Stimulated activated effector memory CD8-positive, alpha-beta T cell treated with anti-CD3 and anti-CD28 coated beads, Interleukin-12 subunit alpha, Interleukin-12 subunit beta, amount 100 ng/mL, for 72 hours (primary cell): ENCODE results near the gene NOS3.
"Not testable (repeated sequence)": the region's sequence is repeated elsewhere in the genome, so short reads cannot be mapped to it uniquely, and the experiment has no call there.

Experiments used
- ATAC-seq: fragments of 150-1000 bp; cut with Tn5 transposase; 2 replicates; pipeline ENCODE4 v1.10.0; 2021
- DNase-seq, 2 donors: peaks; one replicate each; pipeline ENCODE4 v3.0.0; 2021 to 2022; ENCODE audit warnings: low spot score in 2 of 2
- H3K27ac Mint-ChIP-seq: one replicate; pipeline ENCODE4 v1.8.0; 2022; ENCODE audit warnings: mild to moderate bottlenecking, mixed read lengths
- H3K36me3 Mint-ChIP-seq: one replicate; pipeline ENCODE4 v1.8.0; 2022; ENCODE audit warnings: mild to moderate bottlenecking, mixed read lengths
- H3K4me1 Mint-ChIP-seq: one replicate; pipeline ENCODE4 v1.8.0; 2022; ENCODE audit warnings: mixed read lengths
- H3K4me3 Mint-ChIP-seq: one replicate; pipeline ENCODE4 v1.8.0; 2022; ENCODE audit warnings: mild to moderate bottlenecking, mixed read lengths
- H3K9me3 Mint-ChIP-seq: one replicate; pipeline ENCODE4 v1.8.0; 2022; ENCODE audit warnings: mixed read lengths

Gene NOS3

DNA sequence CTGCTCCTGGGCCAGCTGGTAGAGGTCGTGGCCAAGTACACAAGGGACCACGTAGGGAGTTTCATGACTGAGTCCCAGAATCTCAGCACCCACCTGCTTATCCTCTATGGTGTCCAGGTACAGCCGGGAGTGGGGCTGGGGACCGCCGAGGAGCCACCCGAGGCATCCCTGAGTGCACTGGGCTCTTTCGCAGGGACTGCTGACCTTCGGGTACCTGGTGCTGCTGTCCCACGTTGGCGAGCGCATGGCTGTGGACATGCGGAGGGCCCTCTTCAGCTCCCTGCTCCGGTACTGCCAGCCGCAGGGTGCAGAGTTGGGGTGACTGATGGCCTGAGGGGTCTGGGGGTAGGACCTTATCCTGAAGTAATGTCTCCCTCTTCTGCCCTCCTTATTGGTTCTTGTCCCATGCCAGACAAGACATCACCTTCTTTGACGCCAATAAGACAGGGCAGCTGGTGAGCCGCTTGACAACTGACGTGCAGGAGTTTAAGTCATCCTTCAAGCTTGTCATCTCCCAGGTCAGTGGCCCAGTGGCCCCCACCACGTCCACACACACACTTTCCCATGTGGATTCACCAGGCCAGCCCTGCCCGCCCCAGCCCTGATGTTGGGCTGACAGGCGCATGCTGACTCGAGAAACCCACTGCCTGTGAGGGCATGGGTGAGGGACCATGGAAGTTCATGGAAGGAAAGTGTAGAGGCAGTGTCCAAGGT lies 43.7 kb downstream of the NOS3 start:
- ATAC-seq (no peak), DNase-seq (no peak)
- Mint-ChIP-seq H3K36me3 (peaks cover 38% of the 10 kb centered on the region), H3K27ac (no peak overlapping the region), H3K9me3 (no peaks in the 10 kb centered on the region), H3K4me3 (no peak overlapping the region), H3K4me1 (peaks cover 11% of the 10 kb centered on the region)

GRCh38 chr7:151035026-151035717 lies 44.4 kb downstream of the NOS3 start:
- DNase-seq (no peak), ATAC-seq (no peak)
- Mint-ChIP-seq H3K4me1 (peaks cover 18% of the 10 kb centered on the region), H3K4me3 (no peak overlapping the region), H3K9me3 (no peaks in the 10 kb centered on the region), H3K36me3 (peaks cover 39% of the 10 kb centered on the region), H3K27ac (peak overlapping the region; percentile 70)

DNA sequence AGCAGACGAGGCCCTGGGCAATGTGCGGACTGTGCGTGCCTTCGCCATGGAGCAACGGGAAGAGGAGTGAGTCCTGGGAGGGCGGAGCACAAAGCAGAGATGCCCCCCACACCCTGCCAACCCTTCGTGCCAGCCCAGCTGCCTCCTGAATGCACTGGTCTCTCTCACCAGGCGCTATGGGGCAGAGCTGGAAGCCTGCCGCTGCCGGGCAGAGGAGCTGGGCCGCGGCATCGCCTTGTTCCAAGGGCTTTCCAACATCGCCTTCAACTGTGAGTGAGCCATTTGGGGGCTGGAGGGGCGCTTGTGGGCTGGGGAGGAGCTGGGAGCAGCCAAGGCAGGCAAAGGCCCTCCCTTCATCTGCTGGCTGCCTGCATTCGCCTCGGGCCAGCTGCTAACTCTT lies 45.1 kb downstream of the NOS3 start:
- Mint-ChIP-seq H3K9me3 (no peaks in the 10 kb centered on the region), H3K4me1 (peaks cover 21% of the 10 kb centered on the region), H3K4me3 (no peak overlapping the region), H3K36me3 (peaks cover 34% of the 10 kb centered on the region), H3K27ac (peak overlapping the region; percentile 70)
- no peak for ATAC-seq
- DNase-seq = no peak

GRCh38 chr7:151038951-151039849 lies 48.4 kb downstream of the NOS3 start:
- Mint-ChIP-seq H3K9me3 (no peaks in the 10 kb centered on the region), H3K4me3 (peak overlapping the region; percentile 56), H3K27ac (peak overlapping the region; percentile 97), H3K36me3 (peaks cover 24% of the 10 kb centered on the region), H3K4me1 (peaks cover 21% of the 10 kb centered on the region)
- ATAC-seq (peak; percentile 96), DNase-seq (peak; percentile 70 to 83)

DNA sequence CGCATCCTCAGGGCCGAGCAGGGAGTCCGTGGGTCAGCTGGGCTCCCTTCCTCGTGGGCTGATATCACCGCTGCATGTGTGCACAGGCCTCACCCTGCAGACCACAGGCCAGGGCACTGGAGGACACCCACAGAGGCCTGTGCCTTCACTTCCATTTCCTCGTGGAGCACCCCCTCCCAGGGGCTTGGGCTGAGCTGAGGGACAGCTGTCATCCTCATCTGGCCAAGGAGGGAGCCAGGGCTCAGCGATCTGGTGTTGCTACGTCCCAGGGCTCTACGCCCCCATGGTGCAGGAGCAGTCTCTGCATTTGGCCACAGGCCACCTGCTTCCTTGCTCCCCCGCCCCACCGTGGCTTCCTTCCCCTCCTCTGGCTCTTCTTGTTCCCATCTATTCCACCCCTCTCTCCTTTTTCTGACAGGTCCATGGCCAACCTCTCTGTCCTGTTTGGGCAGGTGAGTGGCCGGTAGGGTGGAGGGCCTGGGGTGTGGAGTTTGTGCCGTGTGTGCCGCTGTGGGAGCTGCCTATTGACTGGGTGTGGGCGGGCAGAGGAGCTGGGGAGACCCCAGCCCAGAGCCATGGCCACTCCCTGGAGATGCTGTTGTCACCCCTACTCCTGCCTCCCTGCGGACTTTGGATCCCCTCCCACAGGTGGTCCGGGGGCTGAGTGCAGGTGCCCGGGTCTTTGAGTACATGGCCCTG lies 49.2 kb downstream of the NOS3 start:
- H3K4me1 Mint-ChIP-seq = peaks cover 21% of the 10 kb centered on the region
- H3K9me3 Mint-ChIP-seq = no peaks in the 10 kb centered on the region
- ATAC-seq = no peak
- H3K4me3 Mint-ChIP-seq = peak overlapping the region; percentile 56
- H3K36me3 Mint-ChIP-seq = peaks cover 28% of the 10 kb centered on the region
- peak overlapping the region; percentile 97 for H3K27ac Mint-ChIP-seq
- no peak for DNase-seq

DNA sequence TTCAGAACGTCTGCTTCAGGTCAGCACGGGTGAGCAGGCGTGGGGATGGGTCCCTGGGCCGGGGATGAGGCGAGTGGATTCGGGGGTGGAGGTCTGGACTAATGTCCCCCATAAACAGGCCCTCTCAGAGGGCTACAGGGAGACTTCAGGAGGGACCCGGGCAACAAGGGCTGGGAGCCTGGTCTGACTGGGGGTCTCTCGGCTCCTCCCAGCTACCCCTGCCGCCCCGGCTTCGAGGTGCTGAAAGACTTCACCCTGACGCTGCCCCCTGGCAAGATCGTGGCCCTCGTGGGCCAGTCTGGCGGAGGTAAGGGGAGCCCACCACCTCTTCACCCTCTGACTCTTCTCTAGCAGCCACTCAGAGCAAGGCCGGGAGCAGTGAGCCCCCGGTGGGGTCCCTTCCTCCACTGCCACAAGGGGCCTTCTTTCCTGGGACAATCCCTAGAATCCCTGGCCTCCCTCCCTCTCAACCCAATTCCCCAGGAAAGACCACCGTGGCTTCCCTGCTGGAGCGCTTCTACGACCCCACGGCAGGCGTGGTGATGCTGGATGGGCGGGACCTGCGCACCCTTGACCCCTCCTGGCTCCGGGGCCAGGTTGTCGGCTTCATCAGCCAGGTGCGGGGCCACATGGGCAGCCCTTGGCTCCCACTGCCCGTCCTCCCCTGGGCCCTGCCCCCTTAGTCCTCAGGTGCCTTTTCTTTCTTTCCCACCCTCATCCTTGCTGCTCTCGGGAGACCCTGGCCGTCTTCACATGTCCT lies 50.0 kb downstream of the NOS3 start:
- Mint-ChIP-seq H3K4me3 (no peak overlapping the region), H3K36me3 (peaks cover 28% of the 10 kb centered on the region), H3K9me3 (no peaks in the 10 kb centered on the region), H3K4me1 (peaks cover 21% of the 10 kb centered on the region), H3K27ac (peak overlapping the region; percentile 78)
- ATAC-seq (no peak), DNase-seq (no peak)

DNA sequence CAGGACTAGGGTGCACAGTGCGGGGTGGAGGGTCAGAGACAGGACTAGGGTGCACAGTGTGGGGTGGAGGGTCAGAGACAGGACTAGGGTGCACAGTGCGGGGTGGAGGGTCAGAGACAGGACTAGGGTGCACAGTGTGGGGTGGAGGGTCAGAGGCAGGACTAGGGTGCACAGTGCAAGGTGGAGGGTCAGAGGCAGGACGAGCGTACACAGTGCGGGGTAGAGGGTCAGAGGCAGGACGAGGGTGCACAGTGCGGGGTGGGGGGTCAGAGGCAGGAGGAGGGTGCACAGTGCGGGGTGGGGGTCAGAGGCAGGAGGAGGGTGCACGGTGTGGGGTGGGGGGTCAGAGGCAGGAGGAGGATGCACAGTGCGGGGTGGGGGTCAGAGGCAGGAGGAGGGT lies 52.6 kb downstream of the NOS3 start:
- H3K36me3 Mint-ChIP-seq = peaks cover 12% of the 10 kb centered on the region
- H3K9me3 Mint-ChIP-seq, ATAC-seq, DNase-seq, H3K4me3 Mint-ChIP-seq, H3K27ac Mint-ChIP-seq: not testable (repeated sequence)
- peaks cover 20% of the 10 kb centered on the region for H3K4me1 Mint-ChIP-seq

GRCh38 chr7:151043959-151044358 lies 53.1 kb downstream of the NOS3 start:
- H3K4me3 Mint-ChIP-seq = no peak overlapping the region
- H3K9me3 Mint-ChIP-seq = no peaks in the 10 kb centered on the region
- no peak for DNase-seq
- H3K36me3 Mint-ChIP-seq = peaks cover 11% of the 10 kb centered on the region
- no peak overlapping the region for H3K27ac Mint-ChIP-seq
- no peak for ATAC-seq
- peaks cover 14% of the 10 kb centered on the region for H3K4me1 Mint-ChIP-seq

GRCh38 chr7:151045262-151045661 lies 54.4 kb downstream of the NOS3 start:
- no peak for ATAC-seq

GRCh38 chr7:151045967-151046366 lies 55.1 kb downstream of the NOS3 start:
- H3K9me3 Mint-ChIP-seq = no peaks in the 10 kb centered on the region
- no peaks in the 10 kb centered on the region for H3K4me1 Mint-ChIP-seq
- no peak for ATAC-seq
- H3K27ac Mint-ChIP-seq = peak overlapping the region; percentile 43
- DNase-seq = no peak
- peaks cover 5% of the 10 kb centered on the region for H3K36me3 Mint-ChIP-seq
- H3K4me3 Mint-ChIP-seq = no peak overlapping the region

More at GRCh38 chr7:151045262-151045661, 54.4 kb downstream of the NOS3 start:
- peak overlapping the region; percentile 43 for H3K27ac Mint-ChIP-seq
- DNase-seq = no peak
- H3K4me1 Mint-ChIP-seq = peaks cover 1% of the 10 kb centered on the region
- H3K4me3 Mint-ChIP-seq = no peak overlapping the region
- peaks cover 5% of the 10 kb centered on the region for H3K36me3 Mint-ChIP-seq
- H3K9me3 Mint-ChIP-seq = no peaks in the 10 kb centered on the region

- DNase-seq (no peak), ATAC-seq (no peak)
- Mint-ChIP-seq H3K4me1 (no peaks in the 10 kb centered on the region), H3K9me3 (no peaks in the 10 kb centered on the region), H3K36me3 (peaks cover 5% of the 10 kb centered on the region), H3K27ac (peak overlapping the region; percentile 76), H3K4me3 (no peak overlapping the region)
Measured at GRCh38 chr7:151046603-151047573, 56.1 kb downstream of the NOS3 start.

GRCh38 chr7:151047976-151048815 lies 57.4 kb downstream of the NOS3 start, which contains the start of gene ASIC3:
TSS of gene ASIC3 (plus strand) at chr7:151048531. CDS start at chr7:151048886, 355 bp downstream.
- peaks cover 7% of the 10 kb centered on the region for H3K4me1 Mint-ChIP-seq
- H3K36me3 Mint-ChIP-seq = peaks cover 5% of the 10 kb centered on the region
- H3K9me3 Mint-ChIP-seq = no peaks in the 10 kb centered on the region
- peak within 1 kb of the TSS; percentile 76 for H3K27ac Mint-ChIP-seq
- no peak within 1 kb of the TSS for H3K4me3 Mint-ChIP-seq
- no peak for ATAC-seq
- no peak for DNase-seq
